H9 (cell line): Measurements from ENCODE around the gene ARHGAP15. TPM values are rescaled to one million over a fixed set of nuclear protein-coding genes. Genes with fewer than 3 reads are reported as not detected.

Experiments
- DNase-seq: peaks from one replicate; pipeline ENCODE4 v3.0.0-alpha.2; 2017
- H2AFZ ChIP-seq: one replicate; pipeline ENCODE4 v1.6.1; 2013; ENCODE audit warnings: mild to moderate bottlenecking, low read length, control low read depth, moderate library complexity
- H2AK5ac ChIP-seq: 2 replicates; pipeline ENCODE4 v1.6.1; 2013; ENCODE audit warnings: low read length, control low read depth, mixed read lengths; ENCODE audit not compliant: insufficient read length
- H2BK120ac ChIP-seq: one replicate; pipeline ENCODE4 v1.6.1; 2013; ENCODE audit warnings: low read depth, mild to moderate bottlenecking, low read length, control low read depth, inconsistent platforms; ENCODE audit not compliant: poor library complexity, severe bottlenecking
- H2BK12ac ChIP-seq: 2 replicates; pipeline ENCODE4 v1.6.1; 2013; ENCODE audit warnings: low read length, control low read depth, mixed read lengths, low read depth; ENCODE audit not compliant: insufficient read length
- H2BK15ac ChIP-seq: 2 replicates; pipeline ENCODE4 v1.6.1; 2013; ENCODE audit warnings: low read depth, low read length, control low read depth
- H2BK20ac ChIP-seq: one replicate; pipeline ENCODE4 v1.6.1; 2013; ENCODE audit warnings: low read depth, mild to moderate bottlenecking, low read length, control low read depth, inconsistent platforms; ENCODE audit not compliant: poor library complexity, severe bottlenecking
- H2BK5ac ChIP-seq: 2 replicates; pipeline ENCODE4 v1.6.1; 2013; ENCODE audit warnings: low read length, control low read depth, mixed read lengths; ENCODE audit not compliant: insufficient read length
- H3K14ac ChIP-seq: 2 replicates; pipeline ENCODE4 v1.6.1; 2013; ENCODE audit warnings: low read length, control low read depth; ENCODE audit not compliant: insufficient read depth
- H3K18ac ChIP-seq: 2 replicates; pipeline ENCODE4 v1.6.1; 2013; ENCODE audit warnings: low read depth, mild to moderate bottlenecking, mixed read lengths, low read length, control low read depth; ENCODE audit not compliant: insufficient read length
- H3K23ac ChIP-seq: 2 replicates; pipeline ENCODE4 v1.6.1; 2013; ENCODE audit warnings: low read length, control low read depth, mixed read lengths, low read depth; ENCODE audit not compliant: insufficient read length
- H3K23me2 ChIP-seq: 2 replicates; pipeline ENCODE4 v1.6.1; 2013; ENCODE audit warnings: low read depth, mild to moderate bottlenecking, mixed read lengths, low read length, control low read depth; ENCODE audit not compliant: insufficient read length, poor library complexity, severe bottlenecking
- H3K27ac ChIP-seq: 2 replicates; pipeline ENCODE4 v1.5.1; 2013; ENCODE audit warnings: low read length, control low read depth, mixed read lengths, low read depth; ENCODE audit not compliant: insufficient read length
- H3K27me3 ChIP-seq: 2 replicates; pipeline ENCODE4 v1.6.1; 2013; ENCODE audit warnings: low read length, control low read depth, inconsistent platforms; ENCODE audit not compliant: insufficient read depth
- H3K4ac ChIP-seq: 2 replicates; pipeline ENCODE4 v1.6.1; 2013; ENCODE audit warnings: low read depth, mild to moderate bottlenecking, control low read depth, inconsistent platforms, low read length, moderate library complexity
- H3K4me1 ChIP-seq: 2 replicates; pipeline ENCODE4 v1.6.1; 2013; ENCODE audit warnings: low read length, control low read depth, inconsistent platforms; ENCODE audit not compliant: insufficient read depth
- H3K4me2 ChIP-seq: 2 replicates; pipeline ENCODE4 v1.6.1; 2013; ENCODE audit warnings: low read length, control low read depth, mixed read lengths; ENCODE audit not compliant: insufficient read length, insufficient read depth
- H3K56ac ChIP-seq: 2 replicates; pipeline ENCODE4 v1.6.1; 2013; ENCODE audit warnings: low read depth, mild to moderate bottlenecking, mixed read lengths, low read length, control low read depth; ENCODE audit not compliant: insufficient read length
- H3K79me1 ChIP-seq: 2 replicates; pipeline ENCODE4 v1.6.1; 2013; ENCODE audit warnings: low read depth, mild to moderate bottlenecking, moderate library complexity, low read length, control low read depth, inconsistent platforms; ENCODE audit not compliant: insufficient read depth, poor library complexity, severe bottlenecking
- H3K79me2 ChIP-seq: 2 replicates; pipeline ENCODE4 v1.6.1; 2013; ENCODE audit warnings: low read length, control low read depth, inconsistent platforms; ENCODE audit not compliant: insufficient read depth
- H3K9ac ChIP-seq: 2 replicates; pipeline ENCODE4 v1.6.1; 2013; ENCODE audit warnings: low read length, control low read depth, mixed read lengths; ENCODE audit not compliant: insufficient read length; ENCODE audit errors: extremely low read depth
- H3K9me3 ChIP-seq: one replicate; pipeline ENCODE4 v1.6.1; 2013; ENCODE audit warnings: low read depth, low read length, inconsistent platforms; ENCODE audit not compliant: control insufficient read depth
- H3T11ph ChIP-seq: one replicate; pipeline ENCODE4 v1.6.1; 2013; ENCODE audit warnings: mild to moderate bottlenecking, low read length, control low read depth, inconsistent platforms
- H4K20me1 ChIP-seq: one replicate; pipeline ENCODE4 v1.6.1; 2013; ENCODE audit not compliant: control insufficient read depth, insufficient read length, insufficient read depth
- H4K5ac ChIP-seq: 2 replicates; pipeline ENCODE4 v1.6.1; 2013; ENCODE audit warnings: low read depth, mild to moderate bottlenecking, mixed read lengths, low read length, control low read depth; ENCODE audit not compliant: insufficient read length
- H4K8ac ChIP-seq: replicated peaks from 2 replicates; pipeline ENCODE4 v1.6.1; 2013; ENCODE audit warnings: low read length, control low read depth, mixed read lengths, low read depth; ENCODE audit not compliant: insufficient read length
- H4K91ac ChIP-seq: 2 replicates; pipeline ENCODE4 v1.6.1; 2013; ENCODE audit warnings: low read depth, mild to moderate bottlenecking, moderate library complexity, mixed read lengths, low read length, control low read depth; ENCODE audit not compliant: insufficient read length
- H3K27ac Mint-ChIP-seq, 3 experiments: 2 replicates in 2 of 3; 3 replicates in 1 of 3; pipeline ENCODE4 v1.8.0; 2020 to 2021; ENCODE audit warnings: mixed read lengths in 3 of 3, mild to moderate bottlenecking in 1 of 3, moderate library complexity in 1 of 3
- H3K27me3 Mint-ChIP-seq: 2 replicates; pipeline ENCODE4 v1.8.0; 2021; ENCODE audit warnings: low read depth, mild to moderate bottlenecking, moderate library complexity, mixed read lengths
- H3K36me3 Mint-ChIP-seq, 3 experiments: 2 replicates in 2 of 3; 3 replicates in 1 of 3; pipeline ENCODE4 v1.8.0; 2020 to 2021; ENCODE audit warnings: low read depth in 3 of 3, mixed read lengths in 3 of 3; ENCODE audit not compliant: insufficient read depth in 1 of 3
- H3K4me1 Mint-ChIP-seq, 2 experiments: 2 replicates each; pipeline ENCODE4 v1.8.0; 2020; ENCODE audit warnings: mixed read lengths in 2 of 2
- H3K4me3 Mint-ChIP-seq, 2 experiments: 2 replicates in 1 of 2; 3 replicates in 1 of 2; pipeline ENCODE4 v1.8.0; 2020 to 2021; ENCODE audit warnings: mild to moderate bottlenecking in 2 of 2, mixed read lengths in 2 of 2, moderate library complexity in 1 of 2
- H3K9me3 Mint-ChIP-seq, 2 experiments: 2 replicates in 1 of 2; 3 replicates in 1 of 2; pipeline ENCODE4 v1.8.0; 2020; ENCODE audit warnings: mild to moderate bottlenecking in 2 of 2, mixed read lengths in 2 of 2, moderate library complexity in 1 of 2
- WGBS: extraction: QIAGEN DNeasy Blood & Tissue Kit; methylation state at CpG from one replicate; pipeline ENCODE4 v1.1.7; 2013; ENCODE audit warnings: missing lambda C conversion rate, low lambda C conversion rate, mixed read lengths; ENCODE audit not compliant: insufficient read length; ENCODE audit errors: extremely low coverage; 5-methylcytosine and 5-hydroxymethylcytosine counted together
- total RNA-seq: library from RNA; stranded (reverse); gene quantifications from 2 replicates; pipeline ENCODE4 v1.2.1, GENCODE V29; 2021
- TF ChIP-seq, protein P1 (sequence below): fragments of 200-600 bp; sonication (generic); conservative IDR thresholded peaks from 3 replicates; pipeline ENCODE4 v1.8.0; 2021; ENCODE audit warnings: antibody characterized with exemption, mild to moderate bottlenecking

The ARHGAP15 gene
- total RNA-seq, 1 experiment from 2014 or later: not detected

DNA sequence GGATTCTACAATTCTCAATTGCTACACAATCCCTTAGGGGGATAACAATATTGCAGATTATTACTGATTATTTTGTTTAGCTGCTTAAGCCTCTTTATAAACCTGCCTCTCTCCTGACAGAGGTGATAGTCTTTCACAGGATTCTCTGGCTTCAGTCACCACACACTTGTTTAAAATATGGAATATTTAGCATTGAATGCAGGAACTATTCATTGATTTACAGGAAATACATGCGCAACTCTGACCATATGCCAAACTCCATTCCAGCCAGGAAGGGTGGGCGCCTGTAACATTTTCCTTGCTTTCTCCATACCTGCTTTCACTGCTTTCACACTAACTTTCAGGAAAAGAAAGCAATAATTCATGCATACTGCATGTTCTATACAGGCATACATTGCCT lies 44.8 kb upstream of the ARHGAP15 start:
- no peak overlapping the region for H3K14ac ChIP-seq
- H3K9me3 ChIP-seq: no peaks in the 10 kb centered on the region
- no CpG with 5 or more reads among the region's 2 CpGs for WGBS
- no peak overlapping the region for H4K91ac ChIP-seq
- H3K56ac ChIP-seq: no peak overlapping the region
- Mint-ChIP-seq H3K4me1 (no peaks in the 10 kb centered on the region), H3K4me3 (no peak overlapping the region), H3K9me3 (peaks cover 0 to 3% of the 10 kb centered on the region in 2 experiments; a peak in 1 of 5 replicates), H3K27ac (no peak overlapping the region), H3K27me3 (no peaks in the 10 kb centered on the region), H3K36me3 (no peaks in the 10 kb centered on the region)
- no peak overlapping the region for H4K8ac ChIP-seq
- no peak overlapping the region for H3K27ac ChIP-seq
- H3K18ac ChIP-seq: no peak overlapping the region
- TF ChIP-seq, protein P1, sequence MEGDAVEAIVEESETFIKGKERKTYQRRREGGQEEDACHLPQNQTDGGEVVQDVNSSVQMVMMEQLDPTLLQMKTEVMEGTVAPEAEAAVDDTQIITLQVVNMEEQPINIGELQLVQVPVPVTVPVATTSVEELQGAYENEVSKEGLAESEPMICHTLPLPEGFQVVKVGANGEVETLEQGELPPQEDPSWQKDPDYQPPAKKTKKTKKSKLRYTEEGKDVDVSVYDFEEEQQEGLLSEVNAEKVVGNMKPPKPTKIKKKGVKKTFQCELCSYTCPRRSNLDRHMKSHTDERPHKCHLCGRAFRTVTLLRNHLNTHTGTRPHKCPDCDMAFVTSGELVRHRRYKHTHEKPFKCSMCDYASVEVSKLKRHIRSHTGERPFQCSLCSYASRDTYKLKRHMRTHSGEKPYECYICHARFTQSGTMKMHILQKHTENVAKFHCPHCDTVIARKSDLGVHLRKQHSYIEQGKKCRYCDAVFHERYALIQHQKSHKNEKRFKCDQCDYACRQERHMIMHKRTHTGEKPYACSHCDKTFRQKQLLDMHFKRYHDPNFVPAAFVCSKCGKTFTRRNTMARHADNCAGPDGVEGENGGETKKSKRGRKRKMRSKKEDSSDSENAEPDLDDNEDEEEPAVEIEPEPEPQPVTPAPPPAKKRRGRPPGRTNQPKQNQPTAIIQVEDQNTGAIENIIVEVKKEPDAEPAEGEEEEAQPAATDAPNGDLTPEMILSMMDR: no peak
- H2BK120ac ChIP-seq: no peak overlapping the region
- H2BK12ac ChIP-seq: no peak overlapping the region
- H3T11ph ChIP-seq: no peak overlapping the region
- DNase-seq: no peak
- no peak overlapping the region for H3K9ac ChIP-seq
- no peaks in the 10 kb centered on the region for H3K27me3 ChIP-seq
- H2AK5ac ChIP-seq: no peak overlapping the region
- H3K79me1 ChIP-seq: no peaks in the 10 kb centered on the region
- no peak overlapping the region for H2BK20ac ChIP-seq
- H3K4ac ChIP-seq: no peak overlapping the region
- no peak overlapping the region for H4K5ac ChIP-seq
- no peaks in the 10 kb centered on the region for H3K4me1 ChIP-seq
- no peaks in the 10 kb centered on the region for H3K79me2 ChIP-seq
- no peak overlapping the region for H2AFZ ChIP-seq
- no peak overlapping the region for H3K23ac ChIP-seq
- no peaks in the 10 kb centered on the region for H3K23me2 ChIP-seq
- no peaks in the 10 kb centered on the region for H4K20me1 ChIP-seq
- H2BK15ac ChIP-seq: no peak overlapping the region
- no peak overlapping the region for H2BK5ac ChIP-seq
- no peak overlapping the region for H3K4me2 ChIP-seq
